ENCODE measurements around the gene CLDN9.

Gene CLDN9

DNA sequence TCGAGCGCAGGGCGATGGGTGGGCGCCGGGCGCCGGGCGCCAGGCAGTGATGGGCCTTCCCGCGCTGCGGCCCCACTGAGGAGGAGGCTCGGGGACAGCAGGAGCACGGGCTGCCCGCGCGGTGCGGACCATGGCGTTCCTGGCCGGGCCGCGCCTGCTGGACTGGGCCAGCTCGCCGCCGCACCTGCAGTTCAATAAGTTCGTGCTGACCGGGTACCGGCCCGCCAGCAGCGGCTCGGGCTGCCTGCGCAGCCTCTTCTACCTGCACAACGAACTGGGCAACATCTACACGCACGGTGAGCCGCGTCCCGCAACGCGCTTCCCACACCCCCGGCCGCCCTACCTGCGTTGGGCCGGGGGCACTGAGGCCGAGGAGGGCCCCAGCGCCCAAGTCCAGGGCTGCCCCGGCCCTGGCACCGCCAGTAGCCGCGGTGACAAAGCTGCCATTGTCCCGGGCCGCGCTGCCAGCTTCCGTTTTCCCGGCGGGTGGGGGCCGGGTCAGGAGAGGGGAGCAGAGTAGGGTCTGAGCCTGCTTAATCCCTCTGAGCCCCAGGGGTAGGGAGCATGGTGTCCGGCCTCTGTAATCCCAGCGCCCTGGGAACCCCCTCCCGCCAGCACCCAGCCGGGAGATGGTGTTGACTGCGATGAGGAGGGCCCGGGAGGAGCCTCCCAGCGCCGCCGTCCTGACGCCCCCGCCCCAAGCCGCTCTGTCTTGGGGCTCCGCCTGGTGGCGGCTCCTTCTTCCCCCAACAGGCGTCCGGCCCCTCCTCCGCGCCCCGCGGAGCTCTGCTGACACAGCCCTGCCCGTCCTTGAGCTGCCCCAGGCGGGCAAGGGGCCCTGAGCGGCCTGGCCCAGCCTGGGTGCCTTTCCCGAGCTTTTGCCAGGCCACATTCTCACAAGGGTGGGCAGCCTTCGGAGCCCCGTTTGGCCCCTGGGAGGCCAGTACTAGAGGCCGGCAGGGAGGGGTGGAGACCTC, 42.9 kb upstream of the CLDN9 start (continued):
- TF ChIP-seq ZNF274 (IDR thresholded peaks at IDR 0.05; ENCODE audit: low read length) (no peak), ZNF274 (tag by site-specific recombination; IDR thresholded peaks at IDR 0.05; ENCODE audit: borderline replicate concordance) (no peak), HOXA7 (CRISPR knock-in tag; IDR thresholded peaks at IDR 0.05; ENCODE audit: borderline replicate concordance) (no peak), ZNF530 (tag by site-specific recombination; IDR thresholded peaks at IDR 0.05; ENCODE audit: low read depth) (no peak), GLIS1 (tag by site-specific recombination; IDR thresholded peaks at IDR 0.05) (peak; percentile 74), KLF8 (tag by site-specific recombination; IDR thresholded peaks at IDR 0.05) (peak; percentile 88), ZNF140 (tag by site-specific recombination; IDR thresholded peaks at IDR 0.05) (no peak), ZNF830 (tag by site-specific recombination; IDR thresholded peaks at IDR 0.05; ENCODE audit: low read depth) (no peak), YY2 (tag by site-specific recombination; IDR thresholded peaks at IDR 0.05) (peak; percentile 41; the same call in 1 of the 2 replicates), ZNF660 (tag by site-specific recombination; IDR thresholded peaks at IDR 0.05) (peak; percentile 83), ZNF548 (tag by site-specific recombination; IDR thresholded peaks at IDR 0.05) (no peak), ZNF791 (tag by site-specific recombination; IDR thresholded peaks at IDR 0.05) (no peak), IKZF3 (tag by site-specific recombination; IDR thresholded peaks at IDR 0.05) (peak; percentile 63), ZNF214 (tag by site-specific recombination; IDR thresholded peaks at IDR 0.05; ENCODE audit: borderline replicate concordance) (no peak), TCF7L2 (IDR thresholded peaks at IDR 0.05; ENCODE audit: borderline replicate concordance, low read depth, low read length) (no peak), KLF1 (tag by site-specific recombination; IDR thresholded peaks at IDR 0.05) (peak; percentile 78), MYNN (tag by site-specific recombination; IDR thresholded peaks at IDR 0.05; ENCODE audit: borderline replicate concordance) (no peak; the same call in 1 of the 2 replicates), GLI2 (tag by site-specific recombination; IDR thresholded peaks at IDR 0.05; ENCODE audit: borderline replicate concordance, low read depth) (no peak), ZIC2 (tag by site-specific recombination; IDR thresholded peaks at IDR 0.05) (peak; percentile 96), KLF9 (tag by site-specific recombination; IDR thresholded peaks at IDR 0.05; ENCODE audit: low read depth) (peak; percentile 67; the same call in 1 of the 2 replicates), ZNF211 (tag by site-specific recombination; IDR thresholded peaks at IDR 0.05; ENCODE audit: low read depth) (no peak), ZNF354C (tag by site-specific recombination; IDR thresholded peaks at IDR 0.05; ENCODE audit: borderline replicate concordance, low read depth) (no peak), ZXDB (tag by site-specific recombination; IDR thresholded peaks at IDR 0.05) (peak; percentile 63), ZNF221 (tag by site-specific recombination; IDR thresholded peaks at IDR 0.05; ENCODE audit: borderline replicate concordance) (no peak), ZBTB8A (tag by site-specific recombination; IDR thresholded peaks at IDR 0.05) (peak; percentile 91)
- TF ChIP-seq, protein P1, sequence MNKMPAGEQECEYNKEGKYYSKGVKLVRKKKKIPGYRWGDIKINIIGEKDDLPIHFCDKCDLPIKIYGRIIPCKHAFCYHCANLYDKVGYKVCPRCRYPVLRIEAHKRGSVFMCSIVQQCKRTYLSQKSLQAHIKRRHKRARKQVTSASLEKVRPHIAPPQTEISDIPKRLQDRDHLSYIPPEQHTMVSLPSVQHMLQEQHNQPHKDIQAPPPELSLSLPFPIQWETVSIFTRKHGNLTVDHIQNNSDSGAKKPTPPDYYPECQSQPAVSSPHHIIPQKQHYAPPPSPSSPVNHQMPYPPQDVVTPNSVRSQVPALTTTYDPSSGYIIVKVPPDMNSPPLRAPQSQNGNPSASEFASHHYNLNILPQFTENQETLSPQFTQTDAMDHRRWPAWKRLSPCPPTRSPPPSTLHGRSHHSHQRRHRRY (tag by site-specific recombination; IDR thresholded peaks at IDR 0.05): peak; percentile 13; the same call in 1 of the 2 replicates
- TF ChIP-seq, protein P2, sequence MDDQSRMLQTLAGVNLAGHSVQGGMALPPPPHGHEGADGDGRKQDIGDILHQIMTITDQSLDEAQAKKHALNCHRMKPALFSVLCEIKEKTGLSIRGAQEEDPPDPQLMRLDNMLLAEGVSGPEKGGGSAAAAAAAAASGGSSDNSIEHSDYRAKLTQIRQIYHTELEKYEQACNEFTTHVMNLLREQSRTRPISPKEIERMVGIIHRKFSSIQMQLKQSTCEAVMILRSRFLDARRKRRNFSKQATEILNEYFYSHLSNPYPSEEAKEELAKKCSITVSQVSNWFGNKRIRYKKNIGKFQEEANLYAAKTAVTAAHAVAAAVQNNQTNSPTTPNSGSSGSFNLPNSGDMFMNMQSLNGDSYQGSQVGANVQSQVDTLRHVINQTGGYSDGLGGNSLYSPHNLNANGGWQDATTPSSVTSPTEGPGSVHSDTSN (CRISPR knock-in tag; IDR thresholded peaks at IDR 0.05): no peak; the same call in 1 of the 2 replicates
- TF ChIP-seq, protein P3, sequence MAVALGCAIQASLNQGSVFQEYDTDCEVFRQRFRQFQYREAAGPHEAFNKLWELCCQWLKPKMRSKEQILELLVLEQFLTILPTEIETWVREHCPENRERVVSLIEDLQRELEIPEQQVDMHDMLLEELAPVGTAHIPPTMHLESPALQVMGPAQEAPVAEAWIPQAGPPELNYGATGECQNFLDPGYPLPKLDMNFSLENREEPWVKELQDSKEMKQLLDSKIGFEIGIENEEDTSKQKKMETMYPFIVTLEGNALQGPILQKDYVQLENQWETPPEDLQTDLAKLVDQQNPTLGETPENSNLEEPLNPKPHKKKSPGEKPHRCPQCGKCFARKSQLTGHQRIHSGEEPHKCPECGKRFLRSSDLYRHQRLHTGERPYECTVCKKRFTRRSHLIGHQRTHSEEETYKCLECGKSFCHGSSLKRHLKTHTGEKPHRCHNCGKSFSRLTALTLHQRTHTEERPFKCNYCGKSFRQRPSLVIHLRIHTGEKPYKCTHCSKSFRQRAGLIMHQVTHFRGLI (tag by site-specific recombination; IDR thresholded peaks at IDR 0.05): peak; percentile 33; the same call in 1 of the 2 replicates
- TF ChIP-seq, protein P4, sequence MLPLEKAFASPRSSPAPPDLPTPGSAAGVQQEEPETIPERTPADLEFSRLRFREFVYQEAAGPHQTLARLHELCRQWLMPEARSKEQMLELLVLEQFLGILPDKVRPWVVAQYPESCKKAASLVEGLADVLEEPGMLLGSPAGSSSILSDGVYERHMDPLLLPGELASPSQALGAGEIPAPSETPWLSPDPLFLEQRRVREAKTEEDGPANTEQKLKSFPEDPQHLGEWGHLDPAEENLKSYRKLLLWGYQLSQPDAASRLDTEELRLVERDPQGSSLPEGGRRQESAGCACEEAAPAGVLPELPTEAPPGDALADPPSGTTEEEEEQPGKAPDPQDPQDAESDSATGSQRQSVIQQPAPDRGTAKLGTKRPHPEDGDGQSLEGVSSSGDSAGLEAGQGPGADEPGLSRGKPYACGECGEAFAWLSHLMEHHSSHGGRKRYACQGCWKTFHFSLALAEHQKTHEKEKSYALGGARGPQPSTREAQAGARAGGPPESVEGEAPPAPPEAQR (tag by site-specific recombination; IDR thresholded peaks at IDR 0.05): no peak
- TF ChIP-seq, protein P5, sequence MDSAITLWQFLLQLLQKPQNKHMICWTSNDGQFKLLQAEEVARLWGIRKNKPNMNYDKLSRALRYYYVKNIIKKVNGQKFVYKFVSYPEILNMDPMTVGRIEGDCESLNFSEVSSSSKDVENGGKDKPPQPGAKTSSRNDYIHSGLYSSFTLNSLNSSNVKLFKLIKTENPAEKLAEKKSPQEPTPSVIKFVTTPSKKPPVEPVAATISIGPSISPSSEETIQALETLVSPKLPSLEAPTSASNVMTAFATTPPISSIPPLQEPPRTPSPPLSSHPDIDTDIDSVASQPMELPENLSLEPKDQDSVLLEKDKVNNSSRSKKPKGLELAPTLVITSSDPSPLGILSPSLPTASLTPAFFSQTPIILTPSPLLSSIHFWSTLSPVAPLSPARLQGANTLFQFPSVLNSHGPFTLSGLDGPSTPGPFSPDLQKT (IDR thresholded peaks at IDR 0.05; ENCODE audit: borderline replicate concordance, low read depth, low read length): no peak
- TF ChIP-seq, protein P6, sequence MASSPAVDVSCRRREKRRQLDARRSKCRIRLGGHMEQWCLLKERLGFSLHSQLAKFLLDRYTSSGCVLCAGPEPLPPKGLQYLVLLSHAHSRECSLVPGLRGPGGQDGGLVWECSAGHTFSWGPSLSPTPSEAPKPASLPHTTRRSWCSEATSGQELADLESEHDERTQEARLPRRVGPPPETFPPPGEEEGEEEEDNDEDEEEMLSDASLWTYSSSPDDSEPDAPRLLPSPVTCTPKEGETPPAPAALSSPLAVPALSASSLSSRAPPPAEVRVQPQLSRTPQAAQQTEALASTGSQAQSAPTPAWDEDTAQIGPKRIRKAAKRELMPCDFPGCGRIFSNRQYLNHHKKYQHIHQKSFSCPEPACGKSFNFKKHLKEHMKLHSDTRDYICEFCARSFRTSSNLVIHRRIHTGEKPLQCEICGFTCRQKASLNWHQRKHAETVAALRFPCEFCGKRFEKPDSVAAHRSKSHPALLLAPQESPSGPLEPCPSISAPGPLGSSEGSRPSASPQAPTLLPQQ (tag by site-specific recombination; IDR thresholded peaks at IDR 0.05): peak; percentile 33

Data from HEK293 (cell line).